ENCODE results near the gene MCM10. TPM values are rescaled to one million over a fixed set of nuclear protein-coding genes. Genes with fewer than 3 reads are reported as not detected.
"Not testable (repeated sequence)": the region's sequence is repeated elsewhere in the genome, so short reads cannot be mapped to it uniquely, and the experiment has no call there.

Gene MCM10
- total RNA-seq, 1 donor from 2014 or later = 0.08 TPM

GRCh38 chr10:13147161-13147560, 14.2 kb upstream of the MCM10 start:
- Histone ChIP-seq H3K27ac (replicated peaks) (no peak overlapping the region), H3K9me3 (replicated peaks) (peaks cover 16% of the 10 kb centered on the region)

GRCh38 chr10:13152296-13152695, 9.1 kb upstream of the MCM10 start:
- no peak for DNase-seq
- H3K4me1 ChIP-seq = no peaks in the 10 kb centered on the region
- H3K27me3 ChIP-seq (ENCODE audit: low read depth) = no peaks in the 10 kb centered on the region
- no peak for TF ChIP-seq CTCF (IDR thresholded peaks at IDR 0.05; ENCODE audit: borderline replicate concordance)
- H3K36me3 ChIP-seq = no peaks in the 10 kb centered on the region
- no peak overlapping the region for H3K27ac ChIP-seq (replicated peaks)
- H3K9me3 ChIP-seq (replicated peaks) = peaks cover 12% of the 10 kb centered on the region
- intact Hi-C loops (cut with micrococcal nuclease) = no loop called here
- H3K4me3 ChIP-seq = no peak overlapping the region

More at GRCh38 chr10:13147161-13147560, 14.2 kb upstream of the MCM10 start:
- no peaks in the 10 kb centered on the region for H3K27me3 ChIP-seq (ENCODE audit: low read depth)
- no peak for TF ChIP-seq CTCF (IDR thresholded peaks at IDR 0.05; ENCODE audit: borderline replicate concordance)
- H3K4me3 ChIP-seq = no peak overlapping the region
- no peak for DNase-seq
- intact Hi-C loops (cut with micrococcal nuclease) = no loop called here
- H3K36me3 ChIP-seq = peaks cover 16% of the 10 kb centered on the region
- H3K4me1 ChIP-seq = no peaks in the 10 kb centered on the region

GRCh38 chr10:13155860-13156259, 5.5 kb upstream of the MCM10 start:
- H3K27me3 ChIP-seq (ENCODE audit: low read depth); H3K27ac ChIP-seq (replicated peaks); H3K9me3 ChIP-seq (replicated peaks); H3K4me1 ChIP-seq; H3K4me3 ChIP-seq; H3K36me3 ChIP-seq; intact Hi-C loops (cut with micrococcal nuclease); DNase-seq: not testable (repeated sequence)

- Histone ChIP-seq H3K4me1 (peaks cover 15% of the 10 kb centered on the region), H3K36me3 (no peaks in the 10 kb centered on the region), H3K9me3 (replicated peaks) (no peaks in the 10 kb centered on the region), H3K4me3 (peak overlapping the region; percentile 49), H3K27ac (replicated peaks) (no peak overlapping the region), H3K27me3 (ENCODE audit: low read depth) (no peaks in the 10 kb centered on the region)
- TF ChIP-seq CTCF (IDR thresholded peaks at IDR 0.05; ENCODE audit: borderline replicate concordance) = no peak
- no peak for DNase-seq
- intact Hi-C loops (cut with micrococcal nuclease) = no loop called here
Measured at GRCh38 chr10:13158401-13158800, 3.0 kb upstream of the MCM10 start.

- peaks cover 15% of the 10 kb centered on the region for H3K4me1 ChIP-seq
- intact Hi-C loops (cut with micrococcal nuclease) = loop anchor here (10.0 kb wide), 1 partner anchor 123 kb away; no protein-coding TSS in a partner anchor
- TF ChIP-seq CTCF (IDR thresholded peaks at IDR 0.05; ENCODE audit: borderline replicate concordance) = no peak
Measured at GRCh38 chr10:13161857-13162271, 506 bp downstream of the MCM10 start.

GRCh38 chr10:13163859-13164258, 2.5 kb downstream of the MCM10 start:
- Histone ChIP-seq H3K9me3 (replicated peaks) (no peaks in the 10 kb centered on the region), H3K27me3 (ENCODE audit: low read depth) (no peaks in the 10 kb centered on the region), H3K36me3 (no peaks in the 10 kb centered on the region), H3K4me1 (peaks cover 15% of the 10 kb centered on the region), H3K27ac (replicated peaks) (no peak overlapping the region), H3K4me3 (no peak overlapping the region)
- no peak for TF ChIP-seq CTCF (IDR thresholded peaks at IDR 0.05; ENCODE audit: borderline replicate concordance)
- DNase-seq = no peak
- intact Hi-C loops (cut with micrococcal nuclease) = loop anchor here (10.0 kb wide), 1 partner anchor 121 kb away; no protein-coding TSS in a partner anchor

More at GRCh38 chr10:13161857-13162271, 506 bp downstream of the MCM10 start:
- no peak for DNase-seq
- Histone ChIP-seq H3K4me3 (peak overlapping the region; percentile 66), H3K27me3 (ENCODE audit: low read depth) (no peaks in the 10 kb centered on the region), H3K27ac (replicated peaks) (no peak overlapping the region), H3K36me3 (no peaks in the 10 kb centered on the region), H3K9me3 (replicated peaks) (no peaks in the 10 kb centered on the region)

Measured in left ventricle myocardium inferior (tissue), 1 donor.